GM10248 (cell line): ENCODE results near the gene S100A10.
A peak's percentile ranks its signal among the peaks of the same experiment; 100 is the strongest.

Experiments
- CTCF ChIA-PET: fragments of 300-600 bp; sonication (Branson Sonifier 250); formaldehyde crosslinking; extraction: SDS; loops from one replicate; lab custom pipeline; 2021; ENCODE audit warnings: antibody characterized with exemption; lab: Yijun Ruan, JAX
- POLR2A ChIA-PET: fragments of 350-650 bp; sonication (Branson Sonifier 250); formaldehyde crosslinking; extraction: SDS; loops from one replicate; lab custom pipeline; 2020; ENCODE audit warnings: antibody characterized with exemption; lab: Yijun Ruan, JAX
- DNase-seq: peaks from one replicate; pipeline ENCODE4 v3.0.0; 2012; ENCODE audit errors: extremely low spot score
- CTCF ChIP-seq: IDR thresholded peaks from 2 replicates; pipeline ENCODE4 v1.5.1; 2012; ENCODE audit warnings: mild to moderate bottlenecking, low read depth; ENCODE audit errors: extremely low read depth, missing control alignments, control extremely low read depth

S100A10 gene

GRCh38 chr1:151945725-151946722 lies 47.6 kb downstream of the S100A10 start:
- POLR2A ChIA-PET: no interaction called here
- CTCF ChIA-PET: interaction anchor here (1.0 to 1.6 kb wide), 3 partner anchors 11 to 53 kb away, joined by 3 to 4 read pairs (median 3); no protein-coding TSS in a partner anchor
- peak; percentile 31 for DNase-seq
- TF ChIP-seq CTCF: no peak

GRCh38 chr1:151944857-151945575 lies 48.6 kb downstream of the S100A10 start:
- TF ChIP-seq CTCF: no peak
- POLR2A ChIA-PET: no interaction called here
- CTCF ChIA-PET: interaction anchor here (1.3 to 1.6 kb wide), 2 partner anchors 10 to 54 kb away, joined by 3 to 4 read pairs; no protein-coding TSS in a partner anchor
- DNase-seq: no peak

GRCh38 chr1:151944126-151944856 lies 49.4 kb downstream of the S100A10 start:
- DNase-seq: no peak
- ChIA-PET POLR2A (no interaction called here), CTCF (interaction anchor here (1.3 kb wide), 1 partner anchor 10 kb away, joined by 3 read pairs; no protein-coding TSS in a partner anchor)
- TF ChIP-seq CTCF: no peak

- ChIA-PET POLR2A (no interaction called here), CTCF (no interaction called here)
- no peak for TF ChIP-seq CTCF
- no peak for DNase-seq
These were observed 50.1 kb downstream of the S100A10 start for GRCh38 chr1:151943591-151943990.

GRCh38 chr1:151942882-151943281 lies 50.8 kb downstream of the S100A10 start:
- ChIA-PET CTCF (interaction anchor here (1.1 to 1.8 kb wide), 2 partner anchors 13 to 58 kb away, joined by 3 to 7 read pairs; no protein-coding TSS in a partner anchor), POLR2A (no interaction called here)
- no peak for TF ChIP-seq CTCF
- DNase-seq: no peak

- no peak for DNase-seq
- ChIA-PET POLR2A (no interaction called here), CTCF (interaction anchor here (1.5 kb wide), 1 partner anchor 55 kb away, joined by 4 read pairs; no protein-coding TSS in a partner anchor)
- no peak for TF ChIP-seq CTCF
These were observed 53.1 kb downstream of the S100A10 start for GRCh38 chr1:151940541-151940940.
